ENCODE measurements around the gene LMF1.
"Not testable (repeated sequence)": the region's sequence is repeated elsewhere in the genome, so short reads cannot be mapped to it uniquely, and the experiment has no call there.

Gene LMF1

GRCh38 chr16:860891-861290 is 109.9 kb downstream of the LMF1 start:
- DNase-seq = no peak

- not testable (repeated sequence) for DNase-seq
These were observed 111.8 kb downstream of the LMF1 start for GRCh38 chr16:858971-859370.

- not testable (repeated sequence) for DNase-seq
These were observed 112.3 kb downstream of the LMF1 start for GRCh38 chr16:858441-858840.

GRCh38 chr16:856811-857210 is 114.0 kb downstream of the LMF1 start:
- DNase-seq = no peak

GRCh38 chr16:856101-856500 is 114.7 kb downstream of the LMF1 start:
- DNase-seq = no peak

GRCh38 chr16:855471-855870 is 115.3 kb downstream of the LMF1 start:
- DNase-seq = no peak

GRCh38 chr16:854808-855410 is 115.9 kb downstream of the LMF1 start:
- no peak for DNase-seq

- no peak for DNase-seq
These were observed 116.6 kb downstream of the LMF1 start for GRCh38 chr16:853981-854807.

GRCh38 chr16:853306-853705 is 117.5 kb downstream of the LMF1 start:
- DNase-seq = no peak

- DNase-seq = no peak
These were observed 118.2 kb downstream of the LMF1 start for GRCh38 chr16:852451-853185.

- DNase-seq = no peak
These were observed 118.9 kb downstream of the LMF1 start for GRCh38 chr16:851871-852270.

GRCh38 chr16:851209-851810 is 119.5 kb downstream of the LMF1 start:
- no peak for DNase-seq

- no peak for DNase-seq
These were observed 120.1 kb downstream of the LMF1 start for GRCh38 chr16:850668-851067.

GRCh38 chr16:848510-849253 is 122.1 kb downstream of the LMF1 start:
- DNase-seq = no peak

- no peak for DNase-seq
These were observed 122.9 kb downstream of the LMF1 start for GRCh38 chr16:847681-848445.

GRCh38 chr16:847151-847550 is 123.6 kb downstream of the LMF1 start:
- no peak for DNase-seq

GRCh38 chr16:845351-845745 is 125.4 kb downstream of the LMF1 start:
- DNase-seq = no peak

GRCh38 chr16:844638-845350 is 126.0 kb downstream of the LMF1 start:
- DNase-seq = no peak

GRCh38 chr16:843771-844170 is 127.0 kb downstream of the LMF1 start:
- no peak for DNase-seq

- DNase-seq = no peak
These were observed 127.8 kb downstream of the LMF1 start for GRCh38 chr16:842711-843560.
